ENCODE data around the gene FAM219A.

GRCh38 chr9:34465468-34465867, 7.1 kb upstream of the FAM219A start:
- TF ChIP-seq, protein P1, sequence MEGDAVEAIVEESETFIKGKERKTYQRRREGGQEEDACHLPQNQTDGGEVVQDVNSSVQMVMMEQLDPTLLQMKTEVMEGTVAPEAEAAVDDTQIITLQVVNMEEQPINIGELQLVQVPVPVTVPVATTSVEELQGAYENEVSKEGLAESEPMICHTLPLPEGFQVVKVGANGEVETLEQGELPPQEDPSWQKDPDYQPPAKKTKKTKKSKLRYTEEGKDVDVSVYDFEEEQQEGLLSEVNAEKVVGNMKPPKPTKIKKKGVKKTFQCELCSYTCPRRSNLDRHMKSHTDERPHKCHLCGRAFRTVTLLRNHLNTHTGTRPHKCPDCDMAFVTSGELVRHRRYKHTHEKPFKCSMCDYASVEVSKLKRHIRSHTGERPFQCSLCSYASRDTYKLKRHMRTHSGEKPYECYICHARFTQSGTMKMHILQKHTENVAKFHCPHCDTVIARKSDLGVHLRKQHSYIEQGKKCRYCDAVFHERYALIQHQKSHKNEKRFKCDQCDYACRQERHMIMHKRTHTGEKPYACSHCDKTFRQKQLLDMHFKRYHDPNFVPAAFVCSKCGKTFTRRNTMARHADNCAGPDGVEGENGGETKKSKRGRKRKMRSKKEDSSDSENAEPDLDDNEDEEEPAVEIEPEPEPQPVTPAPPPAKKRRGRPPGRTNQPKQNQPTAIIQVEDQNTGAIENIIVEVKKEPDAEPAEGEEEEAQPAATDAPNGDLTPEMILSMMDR (IDR thresholded peaks at IDR 0.05): no peak
- TF ChIP-seq POLR2A (IDR thresholded peaks at IDR 0.05): no peak

Measured in breast epithelium (tissue), 3 donors.